Right lobe of liver (tissue), 4 donors: ENCODE data around the gene EXOC3.

Experiments
- POLR2A ChIP-seq: fragments of 450-650 bp; IDR thresholded peaks from one replicate; pipeline ENCODE4 v1.6.1; 2017; ENCODE audit warnings: antibody characterized with exemption, mild to moderate bottlenecking
- TF ChIP-seq, protein P1 (sequence below), 4 donors: fragments of 200-600 bp in 3 of 4; fragments of 450-650 bp in 1 of 4; IDR thresholded peaks; one replicate each; pipeline versions ENCODE4 v1.5.1 to v1.8.0; 2016 to 2022; ENCODE audit warnings: antibody characterized with exemption in 4 of 4, mild to moderate bottlenecking in 2 of 4
- donor health status: DM: no; HTN: no; CAD: no.
- donor health status: DM: no; HTN: no; CAD: no.
- donor health status: DM: no; HTN: yes; CAD: no.

DNA sequence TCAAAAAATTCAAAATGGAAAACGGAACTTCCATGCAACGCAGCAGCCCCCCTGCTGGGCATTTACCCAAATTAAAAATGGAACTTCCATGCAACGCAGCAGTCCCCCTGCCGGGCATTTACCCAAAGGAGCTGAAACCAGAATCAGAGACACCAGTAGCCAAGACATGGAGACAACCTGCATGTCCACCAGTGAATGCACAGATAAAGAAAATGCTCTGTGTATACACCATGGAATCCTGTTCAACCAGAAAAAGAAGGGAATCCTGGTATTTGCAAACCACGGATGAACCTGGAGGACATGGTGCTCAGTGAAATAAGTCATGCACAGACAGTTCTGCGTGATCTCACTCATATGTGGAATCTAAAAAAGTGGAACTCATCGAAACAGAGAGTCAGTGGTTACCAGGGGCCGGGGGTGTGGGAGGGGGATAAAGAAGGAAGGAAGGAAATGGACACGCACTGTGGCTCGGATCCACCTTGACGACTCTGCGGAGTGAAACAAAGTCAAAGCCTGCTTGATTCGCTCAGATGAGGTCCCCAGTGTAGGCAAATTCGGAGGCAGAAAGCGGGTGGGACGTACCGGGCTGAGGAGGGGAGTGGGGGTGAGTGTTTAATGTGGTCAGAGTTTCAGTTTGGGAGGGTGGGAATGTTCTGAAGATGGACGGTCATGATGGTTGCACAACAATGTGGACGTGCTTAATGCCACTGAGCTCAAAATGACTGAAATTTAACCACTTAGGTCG, 40.2 kb upstream of the EXOC3 start:
- TF ChIP-seq, protein P1, sequence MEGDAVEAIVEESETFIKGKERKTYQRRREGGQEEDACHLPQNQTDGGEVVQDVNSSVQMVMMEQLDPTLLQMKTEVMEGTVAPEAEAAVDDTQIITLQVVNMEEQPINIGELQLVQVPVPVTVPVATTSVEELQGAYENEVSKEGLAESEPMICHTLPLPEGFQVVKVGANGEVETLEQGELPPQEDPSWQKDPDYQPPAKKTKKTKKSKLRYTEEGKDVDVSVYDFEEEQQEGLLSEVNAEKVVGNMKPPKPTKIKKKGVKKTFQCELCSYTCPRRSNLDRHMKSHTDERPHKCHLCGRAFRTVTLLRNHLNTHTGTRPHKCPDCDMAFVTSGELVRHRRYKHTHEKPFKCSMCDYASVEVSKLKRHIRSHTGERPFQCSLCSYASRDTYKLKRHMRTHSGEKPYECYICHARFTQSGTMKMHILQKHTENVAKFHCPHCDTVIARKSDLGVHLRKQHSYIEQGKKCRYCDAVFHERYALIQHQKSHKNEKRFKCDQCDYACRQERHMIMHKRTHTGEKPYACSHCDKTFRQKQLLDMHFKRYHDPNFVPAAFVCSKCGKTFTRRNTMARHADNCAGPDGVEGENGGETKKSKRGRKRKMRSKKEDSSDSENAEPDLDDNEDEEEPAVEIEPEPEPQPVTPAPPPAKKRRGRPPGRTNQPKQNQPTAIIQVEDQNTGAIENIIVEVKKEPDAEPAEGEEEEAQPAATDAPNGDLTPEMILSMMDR (IDR thresholded peaks at IDR 0.05), result no peak
- no peak for TF ChIP-seq POLR2A
